ENCODE data around the gene CYP2B6.
"Not testable (repeated sequence)": the region's sequence is repeated elsewhere in the genome, so short reads cannot be mapped to it uniquely, and the experiment has no call there.

The CYP2B6 gene

GRCh38 chr19:40995355-40995754 lies 4.3 kb downstream of the CYP2B6 start:
- Histone ChIP-seq H2AFZ (ENCODE audit: low read depth, low read length) (no peak overlapping the region), H3K4me3 (ENCODE audit: low read depth in 1 of 2, low read length in 2 of 2) (no peak overlapping the region), H3K9ac (ENCODE audit: low read depth, low read length) (no peak overlapping the region), H3K27me3 (ENCODE audit: insufficient read depth, low read length, poor library complexity) (no peaks in the 10 kb centered on the region), H3K27ac (ENCODE audit: low read length) (no peak overlapping the region), H3K36me3 (ENCODE audit: insufficient read depth, low read length) (no peaks in the 10 kb centered on the region), H3K4me2 (ENCODE audit: insufficient read depth, low read length) (no peak overlapping the region), H3K9me3 (ENCODE audit: insufficient read depth, low read length, severe bottlenecking) (peaks cover 6% of the 10 kb centered on the region), H3K79me2 (ENCODE audit: insufficient read depth, low read length) (no peaks in the 10 kb centered on the region), H4K20me1 (ENCODE audit: insufficient read depth, low read length) (no peaks in the 10 kb centered on the region), H3K4me1 (ENCODE audit: insufficient read depth, low read length) (no peaks in the 10 kb centered on the region)
- DNase-seq (no peak), ATAC-seq (ENCODE audit: insufficient read depth, low read depth) (no peak)
- no peak for TF ChIP-seq EZH2 (IDR thresholded peaks at IDR 0.05; ENCODE audit: borderline replicate concordance, low read depth, low read length, severe bottlenecking)

DNA sequence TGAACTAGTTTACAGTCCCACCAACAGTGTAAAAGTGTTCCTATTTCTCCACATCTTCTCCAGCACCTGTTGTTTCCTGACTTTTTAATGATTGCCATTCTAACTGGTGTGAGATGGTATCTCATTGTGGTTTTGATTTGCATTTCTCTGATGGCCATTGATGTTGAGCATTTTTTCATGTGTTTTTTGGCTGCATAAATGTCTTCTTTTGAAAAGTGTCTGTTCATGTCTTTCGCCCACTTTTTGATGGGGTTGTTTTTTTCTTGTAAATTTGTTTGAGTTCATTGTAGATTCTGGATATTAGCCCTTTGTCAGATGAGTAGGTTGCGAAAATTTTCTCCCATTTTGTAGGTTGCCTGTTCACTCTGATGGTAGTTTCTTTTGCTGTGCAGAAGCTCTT lies 7.9 kb downstream of the CYP2B6 start:
- H3K36me3 ChIP-seq (ENCODE audit: insufficient read depth, low read length); ATAC-seq (ENCODE audit: insufficient read depth, low read depth); H3K9ac ChIP-seq (ENCODE audit: low read depth, low read length); H4K20me1 ChIP-seq (ENCODE audit: insufficient read depth, low read length); H3K27ac ChIP-seq (ENCODE audit: low read length); DNase-seq; H3K4me3 ChIP-seq (ENCODE audit: low read depth in 1 of 2, low read length in 2 of 2); H3K9me3 ChIP-seq (ENCODE audit: insufficient read depth, low read length, severe bottlenecking); H3K4me2 ChIP-seq (ENCODE audit: insufficient read depth, low read length); H2AFZ ChIP-seq (ENCODE audit: low read depth, low read length); H3K4me1 ChIP-seq (ENCODE audit: insufficient read depth, low read length); H3K79me2 ChIP-seq (ENCODE audit: insufficient read depth, low read length); H3K27me3 ChIP-seq (ENCODE audit: insufficient read depth, low read length, poor library complexity): not testable (repeated sequence)

DNA sequence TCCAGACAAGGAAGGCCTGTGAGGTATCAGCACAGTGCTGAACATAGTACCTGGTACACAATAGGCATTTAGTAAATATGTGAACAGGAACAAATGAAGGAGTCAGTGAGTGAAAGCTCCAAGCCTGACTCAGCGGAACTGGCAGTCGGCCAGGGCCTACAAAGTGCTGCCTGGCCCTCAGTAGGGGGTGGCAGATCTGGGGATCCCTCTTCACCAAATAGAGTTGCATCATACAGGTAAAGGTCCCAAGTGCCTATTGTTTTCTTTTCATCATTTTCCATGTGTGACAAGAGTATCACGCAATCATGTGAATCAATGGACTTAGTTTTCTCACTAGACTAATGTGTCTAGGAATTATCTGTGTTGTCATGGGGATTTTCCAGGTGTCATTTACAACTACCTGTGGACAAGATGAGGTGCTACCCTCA lies 9.2 kb downstream of the CYP2B6 start:
- H2AFZ ChIP-seq (ENCODE audit: low read depth, low read length): no peak overlapping the region
- no peak for ATAC-seq (ENCODE audit: insufficient read depth, low read depth)
- no peaks in the 10 kb centered on the region for H3K79me2 ChIP-seq (ENCODE audit: insufficient read depth, low read length)
- no peaks in the 10 kb centered on the region for H3K27me3 ChIP-seq (ENCODE audit: insufficient read depth, low read length, poor library complexity)
- H4K20me1 ChIP-seq (ENCODE audit: insufficient read depth, low read length): no peaks in the 10 kb centered on the region
- DNase-seq: no peak
- no peak overlapping the region for H3K4me3 ChIP-seq (ENCODE audit: low read depth in 1 of 2, low read length in 2 of 2)
- TF ChIP-seq EZH2 (IDR thresholded peaks at IDR 0.05; ENCODE audit: borderline replicate concordance, low read depth, low read length, severe bottlenecking): no peak
- TF ChIP-seq, protein P1, sequence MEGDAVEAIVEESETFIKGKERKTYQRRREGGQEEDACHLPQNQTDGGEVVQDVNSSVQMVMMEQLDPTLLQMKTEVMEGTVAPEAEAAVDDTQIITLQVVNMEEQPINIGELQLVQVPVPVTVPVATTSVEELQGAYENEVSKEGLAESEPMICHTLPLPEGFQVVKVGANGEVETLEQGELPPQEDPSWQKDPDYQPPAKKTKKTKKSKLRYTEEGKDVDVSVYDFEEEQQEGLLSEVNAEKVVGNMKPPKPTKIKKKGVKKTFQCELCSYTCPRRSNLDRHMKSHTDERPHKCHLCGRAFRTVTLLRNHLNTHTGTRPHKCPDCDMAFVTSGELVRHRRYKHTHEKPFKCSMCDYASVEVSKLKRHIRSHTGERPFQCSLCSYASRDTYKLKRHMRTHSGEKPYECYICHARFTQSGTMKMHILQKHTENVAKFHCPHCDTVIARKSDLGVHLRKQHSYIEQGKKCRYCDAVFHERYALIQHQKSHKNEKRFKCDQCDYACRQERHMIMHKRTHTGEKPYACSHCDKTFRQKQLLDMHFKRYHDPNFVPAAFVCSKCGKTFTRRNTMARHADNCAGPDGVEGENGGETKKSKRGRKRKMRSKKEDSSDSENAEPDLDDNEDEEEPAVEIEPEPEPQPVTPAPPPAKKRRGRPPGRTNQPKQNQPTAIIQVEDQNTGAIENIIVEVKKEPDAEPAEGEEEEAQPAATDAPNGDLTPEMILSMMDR (IDR thresholded peaks at IDR 0.05; ENCODE audit: borderline replicate concordance, extremely low read depth, low read length, poor library complexity, severe bottlenecking): no peak
- peaks cover 6% of the 10 kb centered on the region for H3K9me3 ChIP-seq (ENCODE audit: insufficient read depth, low read length, severe bottlenecking)
- no peaks in the 10 kb centered on the region for H3K4me1 ChIP-seq (ENCODE audit: insufficient read depth, low read length)
- no peaks in the 10 kb centered on the region for H3K36me3 ChIP-seq (ENCODE audit: insufficient read depth, low read length)
- H3K27ac ChIP-seq (ENCODE audit: low read length): no peak overlapping the region
- H3K4me2 ChIP-seq (ENCODE audit: insufficient read depth, low read length): no peak overlapping the region
- no peak overlapping the region for H3K9ac ChIP-seq (ENCODE audit: low read depth, low read length)

DNA sequence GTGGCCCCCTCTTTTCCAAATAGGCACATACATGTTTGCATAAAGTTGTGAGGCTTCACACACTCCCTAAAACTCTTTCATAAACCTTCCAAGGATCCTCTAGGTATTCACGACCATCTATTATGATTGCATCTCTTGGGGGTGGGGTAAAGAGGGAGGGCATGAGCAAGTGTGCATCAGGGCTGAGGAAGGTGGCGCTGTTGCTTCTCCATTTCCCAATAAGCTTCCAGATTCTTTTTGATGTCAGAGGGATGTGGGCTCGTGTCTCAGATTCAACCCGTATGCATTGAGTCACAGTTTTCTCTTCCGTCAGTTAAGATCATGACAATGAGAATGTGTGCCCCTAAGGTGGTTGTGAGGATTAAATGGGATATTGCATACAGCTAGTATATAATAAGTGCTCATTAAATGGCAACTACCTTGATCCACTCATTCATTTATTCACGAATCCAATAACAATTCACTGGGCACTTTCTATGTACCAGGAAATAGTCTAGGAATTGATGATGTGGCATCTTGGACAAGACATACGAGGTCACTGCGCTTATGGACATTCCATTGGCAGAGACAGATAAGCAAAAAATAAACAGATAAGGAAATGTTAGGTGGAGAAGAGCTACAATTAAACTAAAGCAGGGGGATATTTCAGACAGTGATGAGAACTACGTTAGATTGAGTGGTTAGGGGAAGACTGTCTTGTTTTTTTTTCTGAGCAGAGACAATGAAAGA lies 10.3 kb downstream of the CYP2B6 start:
- no peak overlapping the region for H3K9ac ChIP-seq (ENCODE audit: low read depth, low read length)
- no peaks in the 10 kb centered on the region for H3K4me1 ChIP-seq (ENCODE audit: insufficient read depth, low read length)
- no peaks in the 10 kb centered on the region for H3K36me3 ChIP-seq (ENCODE audit: insufficient read depth, low read length)
- no peak overlapping the region for H3K4me3 ChIP-seq (ENCODE audit: low read depth in 1 of 2, low read length in 2 of 2)
- DNase-seq: no peak
- no peak overlapping the region for H2AFZ ChIP-seq (ENCODE audit: low read depth, low read length)
- H3K27me3 ChIP-seq (ENCODE audit: insufficient read depth, low read length, poor library complexity): no peaks in the 10 kb centered on the region
- TF ChIP-seq, protein P1 (IDR thresholded peaks at IDR 0.05; ENCODE audit: borderline replicate concordance, extremely low read depth, low read length, poor library complexity, severe bottlenecking): peak; percentile 13
- no peak for TF ChIP-seq EZH2 (IDR thresholded peaks at IDR 0.05; ENCODE audit: borderline replicate concordance, low read depth, low read length, severe bottlenecking)
- ATAC-seq (ENCODE audit: insufficient read depth, low read depth): no peak
- no peaks in the 10 kb centered on the region for H3K79me2 ChIP-seq (ENCODE audit: insufficient read depth, low read length)
- H3K4me2 ChIP-seq (ENCODE audit: insufficient read depth, low read length): no peak overlapping the region
- no peaks in the 10 kb centered on the region for H4K20me1 ChIP-seq (ENCODE audit: insufficient read depth, low read length)
- no peak overlapping the region for H3K27ac ChIP-seq (ENCODE audit: low read length)
- H3K9me3 ChIP-seq (ENCODE audit: insufficient read depth, low read length, severe bottlenecking): peaks cover 6% of the 10 kb centered on the region

DNA sequence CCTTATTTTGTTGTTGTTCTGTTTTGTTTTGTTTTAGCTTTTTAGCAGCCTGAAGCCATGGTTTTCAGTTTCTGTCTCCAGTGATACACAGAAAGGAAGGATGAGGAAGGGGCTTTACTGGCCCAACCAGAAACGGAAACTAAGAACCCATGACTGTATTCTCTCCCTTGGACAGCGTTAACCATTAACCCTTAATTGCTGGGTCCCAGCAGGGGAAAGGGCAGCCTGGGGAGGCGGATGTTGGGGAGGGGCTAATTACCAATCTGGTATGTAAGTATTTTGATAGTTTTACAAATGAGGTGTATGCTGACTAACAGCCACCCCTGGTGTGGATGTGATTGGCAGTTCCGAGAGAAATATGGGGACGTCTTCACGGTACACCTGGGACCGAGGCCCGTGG lies 12.6 kb downstream of the CYP2B6 start:
- H4K20me1 ChIP-seq (ENCODE audit: insufficient read depth, low read length): not testable (repeated sequence)

More for the DNA sequence above, 12.6 kb downstream of the CYP2B6 start:
- H3K9me3 ChIP-seq (ENCODE audit: insufficient read depth, low read length, severe bottlenecking); DNase-seq; H3K4me2 ChIP-seq (ENCODE audit: insufficient read depth, low read length); H3K4me3 ChIP-seq (ENCODE audit: low read depth in 1 of 2, low read length in 2 of 2); H3K27me3 ChIP-seq (ENCODE audit: insufficient read depth, low read length, poor library complexity); H3K79me2 ChIP-seq (ENCODE audit: insufficient read depth, low read length); H3K27ac ChIP-seq (ENCODE audit: low read length); H2AFZ ChIP-seq (ENCODE audit: low read depth, low read length); H3K9ac ChIP-seq (ENCODE audit: low read depth, low read length); H3K4me1 ChIP-seq (ENCODE audit: insufficient read depth, low read length); ATAC-seq (ENCODE audit: insufficient read depth, low read depth); H3K36me3 ChIP-seq (ENCODE audit: insufficient read depth, low read length): not testable (repeated sequence)
